Measurements from ENCODE around the gene LRP5. TPM values are rescaled to one million over a fixed set of nuclear protein-coding genes. Genes with fewer than 3 reads are reported as not detected.

The LRP5 gene
- total RNA-seq, 1 experiment from 2014 or later = 32.8 TPM

DNA sequence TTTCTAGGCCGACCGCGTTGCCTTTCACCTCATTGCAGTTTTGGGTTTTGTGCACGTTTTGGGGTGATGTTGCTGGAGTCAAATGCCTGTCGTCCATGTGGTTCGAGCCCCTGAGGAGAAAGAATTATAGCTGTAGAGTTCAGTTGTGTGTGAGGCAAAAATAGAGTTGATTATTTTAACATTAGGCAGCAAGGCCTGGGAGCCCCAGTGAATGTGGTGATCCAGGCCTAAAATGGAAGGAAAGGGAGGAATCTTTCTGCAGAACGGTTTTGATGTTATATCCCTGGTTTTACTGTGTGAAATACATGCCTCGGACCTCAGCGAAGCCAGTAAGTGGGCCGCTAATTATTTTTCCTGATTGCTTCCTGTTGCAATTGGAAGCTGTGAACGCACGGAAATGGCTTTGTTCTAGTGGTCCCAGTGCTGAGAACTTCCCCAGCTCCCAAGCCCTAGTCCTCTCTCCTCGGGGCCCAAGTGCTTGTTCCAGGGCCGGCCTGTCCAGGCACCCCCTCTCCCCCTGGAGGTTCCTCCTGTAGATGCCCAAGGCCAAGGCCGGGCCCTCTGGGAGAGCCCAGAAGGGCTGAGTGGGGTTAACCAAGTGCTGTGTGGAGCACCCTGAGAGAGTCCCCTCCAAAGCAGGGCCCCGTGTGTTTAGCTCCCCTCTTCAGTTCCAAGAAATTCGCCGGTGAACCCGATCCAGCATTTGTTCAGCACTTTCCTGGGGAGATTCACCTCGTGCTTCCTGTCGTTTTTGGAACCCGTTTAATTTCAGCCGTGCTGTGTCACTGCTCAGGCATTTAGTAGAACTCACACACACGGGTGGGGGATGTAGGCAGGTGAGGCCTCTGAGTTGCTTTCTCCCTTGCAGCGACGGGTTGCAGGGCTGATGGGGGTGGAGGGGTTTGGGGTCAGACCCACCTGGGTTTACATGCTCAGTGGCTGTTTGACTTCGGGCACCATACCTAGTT lies 2.1 kb downstream of the LRP5 start:
- H3K9me3 Mint-ChIP-seq (ENCODE audit: unreplicated experiment) = no peaks in the 10 kb centered on the region
- ChIA-PET CTCF (interaction anchor here (1.0 to 1.4 kb wide), 6 partner anchors 17 to 106 kb away, joined by 3 to 8 read pairs (median 4); partner anchors contain the start of gene C11orf24), POLR2A (interaction anchor here (0.6 to 4.1 kb wide), 22 partner anchors 10 to 304 kb away, joined by 3 to 66 read pairs (median 6); partner anchors contain the start of genes ALDH3B1, C11orf24 and PPP6R3)
- BruUV-seq (replicated peaks) = TSS peak; percentile 77
- peak overlapping the region; percentile 88 for H3K27ac Mint-ChIP-seq (ENCODE audit: low read depth, unreplicated experiment)
- TF ChIP-seq CTCF (IDR thresholded peaks at IDR 0.05; ENCODE audit: unreplicated experiment) = no peak
- peaks cover 40% of the 10 kb centered on the region for H3K4me1 Mint-ChIP-seq (ENCODE audit: insufficient read depth, unreplicated experiment)
- H3K27me3 Mint-ChIP-seq (ENCODE audit: insufficient read depth, unreplicated experiment) = no peaks in the 10 kb centered on the region
- H3K36me3 Mint-ChIP-seq (ENCODE audit: insufficient read depth, unreplicated experiment) = peaks cover 5% of the 10 kb centered on the region
- peak; percentile 74 for DNase-seq (ENCODE audit: unreplicated experiment)
- intact Hi-C loops (cut with micrococcal nuclease) = no loop called here
- H3K4me3 Mint-ChIP-seq (ENCODE audit: unreplicated experiment) = peak overlapping the region; percentile 87

DNA sequence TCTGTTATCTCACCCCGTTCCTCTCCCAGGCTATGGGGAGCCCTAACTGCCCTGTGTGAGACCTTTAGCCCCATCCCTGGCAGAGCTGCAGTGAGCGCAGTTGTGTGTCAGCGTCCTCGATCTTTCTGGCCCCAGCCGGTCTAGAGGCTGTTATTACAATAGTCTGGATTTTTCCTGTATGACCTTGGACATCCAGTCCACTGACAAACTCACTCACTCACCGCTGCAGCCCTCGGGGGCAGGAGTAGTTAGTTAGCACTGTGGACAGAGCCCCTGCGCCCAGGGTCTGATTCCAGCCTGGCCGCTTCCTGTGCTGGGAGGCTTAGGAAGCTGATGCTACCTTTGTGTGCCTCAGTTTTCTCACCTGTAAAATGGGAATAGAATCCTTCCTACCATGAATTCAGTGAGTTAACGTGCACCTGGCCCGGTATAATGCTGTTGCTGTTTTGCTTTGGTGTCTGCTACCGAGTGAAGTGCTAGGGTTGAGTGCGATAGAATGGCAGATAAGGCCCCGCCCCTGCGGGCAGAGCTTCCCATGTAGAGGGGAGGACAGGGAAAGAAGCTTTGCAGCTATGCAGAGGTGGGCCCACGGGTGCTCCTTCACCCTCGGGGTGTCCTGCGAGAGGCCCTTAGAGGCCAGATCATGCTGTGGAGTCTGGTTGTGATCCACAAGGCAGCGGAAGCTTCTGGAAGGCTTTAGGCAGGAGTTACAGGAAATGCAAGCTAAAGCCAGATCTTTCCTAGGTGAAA lies 3.0 kb downstream of the LRP5 start:
- peak overlapping the region; percentile 88 for H3K27ac Mint-ChIP-seq (ENCODE audit: low read depth, unreplicated experiment)
- peaks cover 8% of the 10 kb centered on the region for H3K36me3 Mint-ChIP-seq (ENCODE audit: insufficient read depth, unreplicated experiment)
- no TSS peak for BruUV-seq (replicated peaks)
- peaks cover 40% of the 10 kb centered on the region for H3K4me1 Mint-ChIP-seq (ENCODE audit: insufficient read depth, unreplicated experiment)
- intact Hi-C loops (cut with micrococcal nuclease) = no loop called here
- POLR2A ChIA-PET = interaction anchor here (0.6 to 4.1 kb wide), 12 partner anchors 10 to 302 kb away, joined by 3 to 66 read pairs (median 8); partner anchors contain the start of gene C11orf24
- DNase-seq (ENCODE audit: unreplicated experiment) = peak; percentile 75
- peak overlapping the region; percentile 87 for H3K4me3 Mint-ChIP-seq (ENCODE audit: unreplicated experiment)
- no peaks in the 10 kb centered on the region for H3K27me3 Mint-ChIP-seq (ENCODE audit: insufficient read depth, unreplicated experiment)
- H3K9me3 Mint-ChIP-seq (ENCODE audit: unreplicated experiment) = no peaks in the 10 kb centered on the region
- CTCF ChIA-PET = interaction anchor here (0.6 to 0.7 kb wide), 2 partner anchors 16 to 86 kb away, joined by 4 read pairs; no protein-coding TSS in a partner anchor
- no peak for TF ChIP-seq CTCF (IDR thresholded peaks at IDR 0.05; ENCODE audit: unreplicated experiment)

- no peak overlapping the region for H3K27ac Mint-ChIP-seq (ENCODE audit: low read depth, unreplicated experiment)
- peaks cover 50% of the 10 kb centered on the region for H3K4me1 Mint-ChIP-seq (ENCODE audit: insufficient read depth, unreplicated experiment)
- POLR2A ChIA-PET = interaction anchor here (4.1 kb wide), 1 partner anchor 20 kb away, joined by 66 read pairs; no protein-coding TSS in a partner anchor
- peaks cover 11% of the 10 kb centered on the region for H3K36me3 Mint-ChIP-seq (ENCODE audit: insufficient read depth, unreplicated experiment)
- CTCF ChIA-PET = interaction anchor here (0.9 kb wide), 1 partner anchor 60 kb away, joined by 3 read pairs; no protein-coding TSS in a partner anchor
- no TSS peak for BruUV-seq (replicated peaks)
- H3K27me3 Mint-ChIP-seq (ENCODE audit: insufficient read depth, unreplicated experiment) = no peaks in the 10 kb centered on the region
- H3K4me3 Mint-ChIP-seq (ENCODE audit: unreplicated experiment) = peak overlapping the region; percentile 12
- DNase-seq (ENCODE audit: unreplicated experiment) = no peak
- H3K9me3 Mint-ChIP-seq (ENCODE audit: unreplicated experiment) = no peaks in the 10 kb centered on the region
- intact Hi-C loops (cut with micrococcal nuclease) = no loop called here
- TF ChIP-seq CTCF (IDR thresholded peaks at IDR 0.05; ENCODE audit: unreplicated experiment) = no peak
These were observed 4.9 kb downstream of the LRP5 start for GRCh38 chr11:68317147-68317785.

Data from MCF 10A (cell line).